Measurements from ENCODE around the gene SP2.

- TF ChIP-seq CTCF (IDR thresholded peaks at IDR 0.05) (peak; percentile 92 to 98 (median 93)), POLR2AphosphoS5 (IDR thresholded peaks at IDR 0.05; ENCODE audit: insufficient read depth in 1 of 2, low read depth in 1 of 2) (peak in 1 of 2 donors; percentile 68)
Observed at GRCh38 chr17:47889734-47890529, 6.1 kb upstream of the SP2 start.
